ENCODE measurements around the gene PIAS4. TPM values are rescaled to one million over a fixed set of nuclear protein-coding genes. Genes with fewer than 3 reads are reported as not detected.

The PIAS4 gene
- total and polyA plus RNA-seq, 9 of the 15 experiments (the other 6 are each of a cell fraction or from before 2014, with no cell fraction given), result 0.27 to 34.9 (median 14.4) TPM

DNA sequence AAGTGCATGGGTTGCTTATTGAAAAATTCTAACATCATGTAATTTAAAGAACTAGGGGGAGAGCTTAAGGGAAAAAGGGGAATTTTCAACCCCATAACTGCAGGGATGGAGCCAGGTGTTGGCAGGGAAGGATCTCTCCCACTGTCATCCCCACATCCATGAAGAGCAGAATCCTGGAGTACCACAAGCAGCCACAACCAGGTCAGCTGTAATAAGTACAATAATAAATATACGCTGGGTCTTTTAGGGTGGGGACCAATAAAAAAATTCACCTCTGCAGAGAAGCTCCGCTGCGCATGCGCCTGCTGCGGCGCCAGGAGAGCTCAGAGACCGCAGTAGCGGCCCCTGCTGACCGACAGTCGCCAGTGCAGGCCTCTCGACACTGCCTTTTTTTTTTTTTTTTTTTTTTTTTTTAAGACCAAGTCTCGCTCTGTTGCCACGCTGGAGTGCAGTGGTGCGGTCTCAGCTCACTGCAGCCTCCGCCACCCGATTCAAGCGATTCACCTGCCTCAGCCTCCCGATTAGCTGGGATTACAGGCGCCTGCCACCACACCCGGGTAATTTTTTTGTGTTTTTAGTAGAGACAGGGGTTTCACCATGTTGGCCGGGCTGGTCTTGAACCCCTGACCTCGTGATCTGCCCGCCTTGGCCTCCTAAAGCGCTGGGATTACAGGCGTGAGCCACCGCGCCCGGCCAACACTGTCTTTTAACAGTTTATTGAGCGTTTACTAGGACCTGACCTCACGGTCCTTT, 19.7 kb upstream of the PIAS4 start (continued):
- TF ChIP-seq, protein P1, sequence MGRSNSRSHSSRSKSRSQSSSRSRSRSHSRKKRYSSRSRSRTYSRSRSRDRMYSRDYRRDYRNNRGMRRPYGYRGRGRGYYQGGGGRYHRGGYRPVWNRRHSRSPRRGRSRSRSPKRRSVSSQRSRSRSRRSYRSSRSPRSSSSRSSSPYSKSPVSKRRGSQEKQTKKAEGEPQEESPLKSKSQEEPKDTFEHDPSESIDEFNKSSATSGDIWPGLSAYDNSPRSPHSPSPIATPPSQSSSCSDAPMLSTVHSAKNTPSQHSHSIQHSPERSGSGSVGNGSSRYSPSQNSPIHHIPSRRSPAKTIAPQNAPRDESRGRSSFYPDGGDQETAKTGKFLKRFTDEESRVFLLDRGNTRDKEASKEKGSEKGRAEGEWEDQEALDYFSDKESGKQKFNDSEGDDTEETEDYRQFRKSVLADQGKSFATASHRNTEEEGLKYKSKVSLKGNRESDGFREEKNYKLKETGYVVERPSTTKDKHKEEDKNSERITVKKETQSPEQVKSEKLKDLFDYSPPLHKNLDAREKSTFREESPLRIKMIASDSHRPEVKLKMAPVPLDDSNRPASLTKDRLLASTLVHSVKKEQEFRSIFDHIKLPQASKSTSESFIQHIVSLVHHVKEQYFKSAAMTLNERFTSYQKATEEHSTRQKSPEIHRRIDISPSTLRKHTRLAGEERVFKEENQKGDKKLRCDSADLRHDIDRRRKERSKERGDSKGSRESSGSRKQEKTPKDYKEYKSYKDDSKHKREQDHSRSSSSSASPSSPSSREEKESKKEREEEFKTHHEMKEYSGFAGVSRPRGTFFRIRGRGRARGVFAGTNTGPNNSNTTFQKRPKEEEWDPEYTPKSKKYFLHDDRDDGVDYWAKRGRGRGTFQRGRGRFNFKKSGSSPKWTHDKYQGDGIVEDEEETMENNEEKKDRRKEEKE (IDR thresholded peaks at IDR 0.05; ENCODE audit: borderline replicate concordance in 1 of 2, control insufficient read depth in 1 of 2, low read depth in 2 of 2, low read length in 1 of 2), result no peak
- TF ChIP-seq SMAD1 (IDR thresholded peaks at IDR 0.05; ENCODE audit: low read depth, low read length, partially characterized antibody), result no peak
- TF ChIP-seq CBX5 (IDR thresholded peaks at IDR 0.05; ENCODE audit: borderline replicate concordance, low read depth), result no peak
- no peak for TF ChIP-seq SNIP1 (IDR thresholded peaks at IDR 0.05; ENCODE audit: low read depth)
- TF ChIP-seq, protein P2, sequence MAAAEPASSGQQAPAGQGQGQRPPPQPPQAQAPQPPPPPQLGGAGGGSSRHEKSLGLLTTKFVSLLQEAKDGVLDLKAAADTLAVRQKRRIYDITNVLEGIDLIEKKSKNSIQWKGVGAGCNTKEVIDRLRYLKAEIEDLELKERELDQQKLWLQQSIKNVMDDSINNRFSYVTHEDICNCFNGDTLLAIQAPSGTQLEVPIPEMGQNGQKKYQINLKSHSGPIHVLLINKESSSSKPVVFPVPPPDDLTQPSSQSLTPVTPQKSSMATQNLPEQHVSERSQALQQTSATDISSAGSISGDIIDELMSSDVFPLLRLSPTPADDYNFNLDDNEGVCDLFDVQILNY (CRISPR knock-in tag; IDR thresholded peaks at IDR 0.05), result no peak
- TF ChIP-seq, protein P3, sequence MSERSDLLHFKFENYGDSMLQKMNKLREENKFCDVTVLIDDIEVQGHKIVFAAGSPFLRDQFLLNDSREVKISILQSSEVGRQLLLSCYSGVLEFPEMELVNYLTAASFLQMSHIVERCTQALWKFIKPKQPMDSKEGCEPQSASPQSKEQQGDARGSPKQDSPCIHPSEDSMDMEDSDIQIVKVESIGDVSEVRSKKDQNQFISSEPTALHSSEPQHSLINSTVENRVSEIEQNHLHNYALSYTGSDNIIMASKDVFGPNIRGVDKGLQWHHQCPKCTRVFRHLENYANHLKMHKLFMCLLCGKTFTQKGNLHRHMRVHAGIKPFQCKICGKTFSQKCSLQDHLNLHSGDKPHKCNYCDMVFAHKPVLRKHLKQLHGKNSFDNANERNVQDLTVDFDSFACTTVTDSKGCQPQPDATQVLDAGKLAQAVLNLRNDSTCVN (CRISPR knock-in tag; IDR thresholded peaks at IDR 0.05), result no peak
- TF ChIP-seq KAT8 (IDR thresholded peaks at IDR 0.05; ENCODE audit: low read depth), result no peak
- no peak for TF ChIP-seq ZBTB1 (CRISPR knock-in tag; IDR thresholded peaks at IDR 0.05; ENCODE audit: borderline replicate concordance, low read depth)
- peak; percentile 36; the same call in 1 of the 2 replicates for TF ChIP-seq POLR2A (conservative IDR thresholded peaks at IDR 0.05)
- TF ChIP-seq, protein P4, sequence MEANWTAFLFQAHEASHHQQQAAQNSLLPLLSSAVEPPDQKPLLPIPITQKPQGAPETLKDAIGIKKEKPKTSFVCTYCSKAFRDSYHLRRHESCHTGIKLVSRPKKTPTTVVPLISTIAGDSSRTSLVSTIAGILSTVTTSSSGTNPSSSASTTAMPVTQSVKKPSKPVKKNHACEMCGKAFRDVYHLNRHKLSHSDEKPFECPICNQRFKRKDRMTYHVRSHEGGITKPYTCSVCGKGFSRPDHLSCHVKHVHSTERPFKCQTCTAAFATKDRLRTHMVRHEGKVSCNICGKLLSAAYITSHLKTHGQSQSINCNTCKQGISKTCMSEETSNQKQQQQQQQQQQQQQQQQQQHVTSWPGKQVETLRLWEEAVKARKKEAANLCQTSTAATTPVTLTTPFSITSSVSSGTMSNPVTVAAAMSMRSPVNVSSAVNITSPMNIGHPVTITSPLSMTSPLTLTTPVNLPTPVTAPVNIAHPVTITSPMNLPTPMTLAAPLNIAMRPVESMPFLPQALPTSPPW (CRISPR knock-in tag; IDR thresholded peaks at IDR 0.05), result peak; percentile 17; the same call in 1 of the 2 replicates
- no peak for TF ChIP-seq MTA2 (IDR thresholded peaks at IDR 0.05; ENCODE audit: low read depth)
- TF ChIP-seq LCOR (CRISPR knock-in tag; IDR thresholded peaks at IDR 0.05), result no peak
- no peak for TF ChIP-seq SIN3B (IDR thresholded peaks at IDR 0.05; ENCODE audit: low read depth)
- no peak for TF ChIP-seq ARHGAP35 (IDR thresholded peaks at IDR 0.05; ENCODE audit: partially characterized antibody)
- peak; percentile 55 for TF ChIP-seq ADNP (tag; IDR thresholded peaks at IDR 0.05)
- peak; percentile 23; the same call in 1 of the 2 replicates for TF ChIP-seq CC2D1A (IDR thresholded peaks at IDR 0.05)
- no peak for TF ChIP-seq NR3C1 (CRISPR knock-in tag; IDR thresholded peaks at IDR 0.05)
- no peak for TF ChIP-seq HOXB6 (CRISPR knock-in tag; IDR thresholded peaks at IDR 0.05; ENCODE audit: borderline replicate concordance)
- TF ChIP-seq MAZ (CRISPR knock-in tag; conservative IDR thresholded peaks at IDR 0.05 in 1 of 2, IDR thresholded peaks at IDR 0.05 in 1 of 2), result peak in 1 of 2 experiments; percentile 24; a peak in 1 of 4 replicates
- TF ChIP-seq, protein P5, sequence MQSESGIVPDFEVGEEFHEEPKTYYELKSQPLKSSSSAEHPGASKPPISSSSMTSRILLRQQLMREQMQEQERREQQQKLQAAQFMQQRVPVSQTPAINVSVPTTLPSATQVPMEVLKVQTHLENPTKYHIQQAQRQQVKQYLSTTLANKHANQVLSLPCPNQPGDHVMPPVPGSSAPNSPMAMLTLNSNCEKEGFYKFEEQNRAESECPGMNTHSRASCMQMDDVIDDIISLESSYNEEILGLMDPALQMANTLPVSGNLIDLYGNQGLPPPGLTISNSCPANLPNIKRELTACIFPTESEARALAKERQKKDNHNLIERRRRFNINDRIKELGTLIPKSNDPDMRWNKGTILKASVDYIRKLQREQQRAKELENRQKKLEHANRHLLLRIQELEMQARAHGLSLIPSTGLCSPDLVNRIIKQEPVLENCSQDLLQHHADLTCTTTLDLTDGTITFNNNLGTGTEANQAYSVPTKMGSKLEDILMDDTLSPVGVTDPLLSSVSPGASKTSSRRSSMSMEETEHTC (IDR thresholded peaks at IDR 0.05), result no peak
